WERI-Rb-1 (cell line): ENCODE measurements around the gene MAML2.

Source experiments
- DNase-seq: peaks from one replicate; pipeline ENCODE4 v3.0.0-alpha.2; 2020
- H3K27ac ChIP-seq: fragments of 250-450 bp; sonication (Bioruptor Pico); 2 replicates; pipeline ENCODE4 v1.5.1; 2020; ENCODE audit warnings: mild to moderate bottlenecking, moderate library complexity
- H3K27me3 ChIP-seq: fragments of 250-450 bp; sonication (Bioruptor Pico); 2 replicates; pipeline ENCODE4 v1.5.1; 2021; ENCODE audit warnings: mild to moderate bottlenecking, low read depth, moderate library complexity; ENCODE audit not compliant: insufficient read depth, severe bottlenecking
- H3K36me3 ChIP-seq: fragments of 250-450 bp; sonication (Bioruptor Pico); 2 replicates; pipeline ENCODE4 v1.5.1; 2020; ENCODE audit warnings: mild to moderate bottlenecking, moderate library complexity
- H3K4me3 ChIP-seq: 2 replicates; pipeline ENCODE4 v1.5.1; 2011; ENCODE audit warnings: low read depth, mild to moderate bottlenecking, control low read depth, low read length
- H3K9me3 ChIP-seq: fragments of 250-450 bp; sonication (Bioruptor Pico); 2 replicates; pipeline ENCODE4 v1.5.1; 2021; ENCODE audit warnings: mild to moderate bottlenecking, moderate library complexity; ENCODE audit not compliant: severe bottlenecking
- CTCF ChIP-seq: IDR thresholded peaks from 2 replicates; pipeline ENCODE4 v1.5.1; 2011; ENCODE audit warnings: low read depth, mild to moderate bottlenecking, control low read depth, inconsistent platforms, low read length

The MAML2 gene

DNA sequence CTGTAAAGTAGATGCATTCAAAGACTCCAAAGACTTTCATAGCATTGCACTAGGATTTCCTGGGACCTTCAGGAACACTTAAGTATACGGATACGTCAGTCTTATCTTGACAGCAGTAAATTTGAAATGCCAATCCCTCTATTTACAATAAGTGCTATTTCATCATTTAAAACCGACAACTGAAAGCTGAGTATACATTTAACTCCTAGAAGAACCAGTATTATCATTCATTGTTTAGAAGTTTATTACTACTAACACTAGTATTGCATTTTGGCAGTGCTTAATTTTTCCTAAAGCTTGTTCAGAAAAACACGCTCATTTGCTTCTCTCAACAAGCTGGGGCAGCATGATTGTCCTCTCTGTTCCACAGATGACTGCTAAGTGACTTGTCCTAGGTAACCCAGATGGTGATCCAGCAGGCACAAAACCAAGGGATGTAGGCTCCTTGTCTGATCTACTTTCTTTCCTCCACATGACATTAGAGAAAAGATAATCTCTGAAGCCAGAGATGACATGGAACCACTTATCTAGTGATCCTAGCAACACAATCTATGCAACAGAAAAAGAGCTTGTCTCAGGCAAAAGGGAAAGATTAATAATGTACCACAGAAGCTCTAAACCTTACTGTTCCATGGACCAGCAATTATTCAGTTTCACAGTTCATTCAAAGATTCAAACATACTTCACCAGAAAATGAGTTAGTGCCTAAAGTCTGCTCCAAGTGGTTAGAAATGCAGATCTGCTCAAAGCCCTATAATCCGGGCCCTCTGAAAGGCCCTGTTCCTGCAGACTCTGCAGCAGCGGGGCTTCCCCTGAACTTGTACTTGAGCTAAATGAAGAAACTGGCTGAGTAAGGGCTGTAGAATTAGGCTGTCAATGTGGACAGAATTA is 5.2 kb downstream of the MAML2 start:
- Histone ChIP-seq H3K36me3 (peaks cover 27% of the 10 kb centered on the region), H3K4me3 (peak overlapping the region; percentile 22), H3K27me3 (no peaks in the 10 kb centered on the region), H3K27ac (peak overlapping the region; percentile 59), H3K9me3 (no peaks in the 10 kb centered on the region)
- TF ChIP-seq CTCF, result no peak
- peak; percentile 71 for DNase-seq

DNA sequence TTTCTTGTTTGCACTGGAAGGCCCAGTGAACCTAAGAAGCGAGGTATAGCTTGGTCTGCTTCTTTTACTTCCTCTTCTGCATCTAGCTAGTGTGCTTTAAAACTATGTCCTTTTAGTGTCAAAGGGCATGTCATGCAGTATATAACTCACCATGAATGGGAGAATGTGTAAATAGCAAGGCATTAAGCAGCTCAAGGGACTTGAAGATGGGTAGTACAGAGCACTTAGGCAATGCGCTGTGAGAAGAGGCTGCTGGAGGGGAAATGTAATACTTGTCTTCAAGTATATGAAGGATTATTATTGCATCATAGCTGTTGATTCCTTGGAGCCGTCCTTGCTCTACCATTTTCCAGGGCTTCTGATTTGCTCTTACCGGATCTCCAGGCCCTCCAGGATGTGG is 7.6 kb downstream of the MAML2 start:
- H3K27me3 ChIP-seq, result no peaks in the 10 kb centered on the region
- no peaks in the 10 kb centered on the region for H3K9me3 ChIP-seq
- no peak overlapping the region for H3K27ac ChIP-seq
- H3K4me3 ChIP-seq, result no peak overlapping the region
- no peak for TF ChIP-seq CTCF
- no peak for DNase-seq
- peaks cover 19% of the 10 kb centered on the region for H3K36me3 ChIP-seq

DNA sequence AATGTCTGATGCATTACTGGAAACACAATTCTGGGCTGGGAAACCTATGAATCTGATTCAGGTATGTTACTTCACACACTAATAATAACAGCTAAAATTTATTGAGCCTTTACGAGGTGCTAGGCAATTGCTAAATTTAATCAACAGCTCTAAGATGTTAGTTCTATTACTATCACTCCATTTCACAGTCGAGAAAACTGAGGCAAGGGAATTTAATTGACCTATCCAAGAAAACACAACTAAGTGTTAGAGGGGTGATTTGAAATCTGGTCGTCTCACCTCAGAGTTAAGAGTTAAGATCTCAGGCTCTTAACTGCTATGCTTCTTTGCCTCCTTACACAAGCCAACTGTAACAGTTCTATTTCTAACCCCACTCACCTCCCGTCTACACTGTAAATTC is 8.8 kb downstream of the MAML2 start:
- H3K27me3 ChIP-seq, result no peaks in the 10 kb centered on the region
- TF ChIP-seq CTCF, result no peak
- peaks cover 17% of the 10 kb centered on the region for H3K36me3 ChIP-seq
- H3K27ac ChIP-seq, result no peak overlapping the region
- no peaks in the 10 kb centered on the region for H3K9me3 ChIP-seq
- no peak overlapping the region for H3K4me3 ChIP-seq
- no peak for DNase-seq

DNA sequence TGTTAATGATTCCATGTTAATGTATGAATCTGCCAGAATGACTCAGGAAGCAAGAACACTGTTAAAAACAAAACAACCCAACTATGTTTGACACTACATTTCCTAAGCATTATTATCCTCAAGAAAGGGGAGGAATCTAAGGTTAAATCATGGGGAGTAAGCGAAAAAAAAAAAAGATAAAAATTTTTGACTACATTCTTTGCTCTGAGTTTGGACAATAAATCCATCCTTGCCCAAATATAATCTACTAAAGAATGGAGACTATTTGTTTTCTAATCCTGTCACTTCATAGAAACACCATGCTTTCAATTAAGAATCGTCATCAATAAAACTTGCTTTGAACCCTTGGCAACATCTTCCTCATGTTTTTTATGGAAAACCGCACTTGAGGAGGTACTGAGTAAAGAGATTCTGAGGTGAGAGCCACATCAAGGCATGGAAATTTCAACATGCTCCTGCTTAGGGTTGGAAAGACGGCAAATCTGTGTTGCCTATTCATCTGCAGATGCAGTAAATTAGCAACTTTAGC is 9.7 kb downstream of the MAML2 start:
- H3K36me3 ChIP-seq, result peaks cover 17% of the 10 kb centered on the region
- H3K9me3 ChIP-seq, result no peaks in the 10 kb centered on the region
- no peak overlapping the region for H3K27ac ChIP-seq
- H3K4me3 ChIP-seq, result no peak overlapping the region
- no peaks in the 10 kb centered on the region for H3K27me3 ChIP-seq
- DNase-seq, result no peak
- TF ChIP-seq CTCF, result no peak

- Histone ChIP-seq H3K4me3 (no peak overlapping the region), H3K27ac (peak overlapping the region; percentile 32), H3K9me3 (no peaks in the 10 kb centered on the region), H3K36me3 (peaks cover 17% of the 10 kb centered on the region), H3K27me3 (no peaks in the 10 kb centered on the region)
- no peak for DNase-seq
- TF ChIP-seq CTCF, result no peak
Measured at GRCh38 chr11:96332126-96332771, 10.7 kb downstream of the MAML2 start.
